Right kidney (tissue), 9 donors: ENCODE results near the gene PSMB7.

Experiments
- DNase-seq: peaks from one replicate; pipeline ENCODE4 v3.0.0-alpha.2; 2016
- long read RNA-seq, 8 donors: transcript quantifications; one replicate each; lab custom pipeline, GENCODE V29; 2026

Gene PSMB7
- long read RNA-seq, donor 1, transcript PSMB7-201 (8 exons, 980 nt): major isoform, 145 of 222 reads
- long read RNA-seq, donor 1, partial matches to known transcripts: 64 of 222 reads
- long read RNA-seq, donor 1, other reads (novel, unspliced or antisense): 13 of 222 reads
- long read RNA-seq, donor 2, transcript PSMB7-201 (8 exons, 980 nt): major isoform, 72 of 117 reads
- long read RNA-seq, donor 2, partial matches to known transcripts: 37 of 117 reads
- long read RNA-seq, donor 2, other reads (novel, unspliced or antisense): 8 of 117 reads
- long read RNA-seq, donor 3, transcript PSMB7-201 (8 exons, 980 nt): major isoform, 43 of 59 reads
- long read RNA-seq, donor 3, partial matches to known transcripts: 11 of 59 reads
- long read RNA-seq, donor 3, other reads (novel, unspliced or antisense): 5 of 59 reads
- long read RNA-seq, donor 4, transcript PSMB7-201 (8 exons, 980 nt): major isoform, 78 of 164 reads
- long read RNA-seq, donor 4, partial matches to known transcripts: 80 of 164 reads
- long read RNA-seq, donor 4, other reads (novel, unspliced or antisense): 6 of 164 reads
- long read RNA-seq, donor 5, transcript PSMB7-201 (8 exons, 980 nt): major isoform, 89 of 192 reads
- long read RNA-seq, donor 5, partial matches to known transcripts: 93 of 192 reads
- long read RNA-seq, donor 5, other reads (novel, unspliced or antisense): 10 of 192 reads
- long read RNA-seq, donor 6, transcript PSMB7-201 (8 exons, 980 nt): major isoform, 63 of 123 reads
- long read RNA-seq, donor 6, partial matches to known transcripts: 50 of 123 reads
- long read RNA-seq, donor 6, other reads (novel, unspliced or antisense): 10 of 123 reads
- long read RNA-seq, donor 7, transcript PSMB7-201 (8 exons, 980 nt): major isoform, 126 of 223 reads
- long read RNA-seq, donor 7, partial matches to known transcripts: 85 of 223 reads
- long read RNA-seq, donor 7, other reads (novel, unspliced or antisense): 12 of 223 reads
- long read RNA-seq, donor 8, transcript PSMB7-201 (8 exons, 980 nt): major isoform, 94 of 140 reads
- long read RNA-seq, donor 8, partial matches to known transcripts: 31 of 140 reads
- long read RNA-seq, donor 8, other reads (novel, unspliced or antisense): 15 of 140 reads

DNA sequence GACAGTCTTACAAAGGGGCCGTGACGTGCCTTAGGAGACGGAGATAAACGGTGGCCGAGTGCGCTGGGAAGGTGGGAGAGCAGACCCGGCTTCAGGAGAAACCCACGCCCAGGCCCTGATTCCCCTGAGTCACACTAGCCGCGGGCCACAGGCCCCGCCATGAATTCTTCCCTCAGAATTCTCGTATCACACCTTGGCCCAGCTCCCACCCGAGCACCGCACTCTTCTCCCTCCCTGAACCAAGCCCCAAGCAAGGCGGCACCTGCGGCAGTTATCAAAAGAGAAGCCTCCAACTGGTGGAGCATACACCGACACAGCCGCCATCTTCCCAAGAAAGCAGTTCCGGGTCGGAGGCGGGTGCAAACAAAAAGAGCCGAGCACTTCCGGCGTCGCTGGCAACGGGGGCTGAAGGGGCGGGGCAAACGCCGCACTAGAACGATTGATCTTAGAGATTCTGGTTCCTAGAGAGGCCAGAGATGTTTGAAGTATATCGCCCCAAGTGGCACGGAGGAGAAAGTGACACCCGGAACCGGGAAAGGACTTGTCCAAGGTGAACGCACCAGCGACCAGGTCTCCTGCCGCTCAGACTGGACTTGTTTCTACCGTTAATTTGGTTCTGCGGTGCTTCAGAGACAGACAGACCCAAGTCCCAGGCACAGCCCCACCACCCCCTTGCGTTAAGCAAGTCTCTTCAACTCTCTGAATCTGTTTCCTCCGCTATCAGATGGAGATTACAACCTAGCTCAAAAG lies at the start of gene PSMB7:
Gene PSMB7 (minus strand): TSS at position 341 of the 750 bp plus-strand sequence. CDS start 17 bp downstream, at position 324.
- peak; percentile 86 for DNase-seq

DNA sequence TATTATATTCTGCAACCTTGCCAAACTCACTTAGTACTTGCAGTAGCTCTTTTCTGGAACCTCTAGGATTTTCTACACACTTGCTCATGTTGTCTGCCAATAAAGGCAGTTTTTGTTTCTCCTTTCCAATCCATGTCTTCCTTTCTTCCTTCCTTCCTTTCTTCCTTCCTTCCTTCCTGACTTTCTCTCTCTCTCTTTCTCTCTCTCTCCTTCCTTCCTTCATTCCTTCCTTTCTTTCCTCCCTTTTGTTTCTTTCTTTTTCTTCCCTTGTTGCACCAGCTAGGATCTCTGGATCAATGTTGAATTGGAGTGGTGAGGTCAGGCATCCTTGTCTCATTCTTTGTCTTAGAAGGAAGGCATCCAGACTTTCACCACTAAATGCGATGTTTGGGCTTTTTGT lies 47.5 kb upstream of the PSMB7 start:
- no peak for DNase-seq

DNA sequence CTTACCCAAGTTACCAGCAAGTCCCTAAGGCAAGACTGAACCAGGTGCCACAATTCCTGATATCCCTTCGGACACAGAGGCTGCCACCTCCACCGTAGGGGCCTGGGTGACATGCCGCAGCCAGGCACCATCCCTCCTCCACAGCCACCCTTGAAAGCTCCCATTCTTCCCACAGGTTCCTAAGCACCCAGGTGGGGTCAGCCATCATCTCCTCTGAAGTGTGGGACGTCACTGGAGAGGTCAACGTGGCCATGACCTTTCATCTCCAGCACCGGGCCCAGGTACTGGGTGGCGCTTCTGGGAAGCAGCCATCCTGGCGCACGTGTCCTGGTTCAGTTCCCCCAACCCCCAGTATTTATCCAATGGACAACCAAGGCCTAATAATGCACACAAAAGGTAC lies 43.2 kb upstream of the PSMB7 start:
- no peak for DNase-seq

DNA sequence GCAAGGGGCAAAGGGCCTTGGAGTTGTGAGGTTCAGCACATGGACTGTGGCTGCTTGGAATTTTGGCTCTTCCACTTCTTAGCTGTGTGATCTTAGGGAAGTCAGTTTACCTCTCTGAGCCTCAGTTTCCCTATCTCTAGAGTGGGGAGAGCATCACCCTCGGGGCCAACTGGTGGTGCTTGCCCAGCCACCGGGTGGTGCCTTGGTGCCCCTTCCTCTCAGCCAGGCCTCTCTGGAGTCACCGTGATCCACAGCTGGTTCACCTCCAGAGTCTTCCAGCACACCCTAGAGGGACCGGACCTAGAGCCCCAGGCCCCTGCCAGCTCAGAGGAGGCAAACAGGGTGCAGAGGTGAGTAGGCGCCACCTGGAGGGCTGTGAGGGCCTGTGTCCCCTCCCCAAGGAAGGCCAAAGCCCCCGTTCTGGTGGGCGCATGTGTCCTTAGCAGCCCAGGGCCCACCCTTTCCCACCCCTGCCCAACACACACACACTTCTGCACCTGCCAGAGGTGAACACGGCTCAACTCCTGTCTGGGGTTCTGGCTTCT lies 42.7 kb upstream of the PSMB7 start:
- no peak for DNase-seq

DNA sequence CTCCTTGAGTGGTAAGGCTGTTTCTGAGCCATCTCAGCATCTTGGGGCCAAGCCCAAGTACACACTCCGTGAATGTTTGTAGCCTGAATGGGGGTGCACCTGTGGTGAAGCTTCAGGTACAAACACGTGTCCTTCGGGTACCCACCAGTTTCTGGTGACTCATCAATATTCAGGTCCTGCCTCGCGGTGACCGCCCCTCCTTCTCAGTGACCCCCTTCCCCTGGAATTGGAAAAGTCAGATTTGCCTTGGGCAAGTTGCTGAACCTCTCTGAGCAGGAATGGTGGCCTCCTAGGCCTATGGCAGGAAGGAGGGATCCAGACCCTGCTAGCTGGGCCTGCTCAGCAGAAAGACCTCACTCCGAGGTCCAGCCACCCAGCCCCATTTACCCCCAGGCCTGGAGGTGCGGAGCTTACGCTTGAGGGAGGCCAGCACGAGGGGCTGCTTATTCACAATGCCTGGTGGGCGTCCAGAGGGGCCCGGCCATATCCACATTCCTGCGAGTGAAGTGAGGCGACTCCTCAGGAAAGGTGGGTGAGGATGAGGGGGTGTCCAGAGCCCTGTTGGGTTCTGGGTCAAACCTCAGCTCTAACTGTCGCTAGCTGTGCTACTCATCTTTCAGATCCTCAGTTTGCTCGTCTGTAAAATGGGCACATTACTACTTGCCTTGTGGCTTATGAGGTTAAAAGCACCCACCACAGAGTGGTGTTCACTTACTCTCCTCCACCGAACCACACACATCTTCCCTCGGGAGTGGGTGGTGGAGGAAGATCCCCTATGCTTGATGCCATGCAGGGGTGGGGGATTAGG lies 42.0 kb upstream of the PSMB7 start:
- no peak for DNase-seq

DNA sequence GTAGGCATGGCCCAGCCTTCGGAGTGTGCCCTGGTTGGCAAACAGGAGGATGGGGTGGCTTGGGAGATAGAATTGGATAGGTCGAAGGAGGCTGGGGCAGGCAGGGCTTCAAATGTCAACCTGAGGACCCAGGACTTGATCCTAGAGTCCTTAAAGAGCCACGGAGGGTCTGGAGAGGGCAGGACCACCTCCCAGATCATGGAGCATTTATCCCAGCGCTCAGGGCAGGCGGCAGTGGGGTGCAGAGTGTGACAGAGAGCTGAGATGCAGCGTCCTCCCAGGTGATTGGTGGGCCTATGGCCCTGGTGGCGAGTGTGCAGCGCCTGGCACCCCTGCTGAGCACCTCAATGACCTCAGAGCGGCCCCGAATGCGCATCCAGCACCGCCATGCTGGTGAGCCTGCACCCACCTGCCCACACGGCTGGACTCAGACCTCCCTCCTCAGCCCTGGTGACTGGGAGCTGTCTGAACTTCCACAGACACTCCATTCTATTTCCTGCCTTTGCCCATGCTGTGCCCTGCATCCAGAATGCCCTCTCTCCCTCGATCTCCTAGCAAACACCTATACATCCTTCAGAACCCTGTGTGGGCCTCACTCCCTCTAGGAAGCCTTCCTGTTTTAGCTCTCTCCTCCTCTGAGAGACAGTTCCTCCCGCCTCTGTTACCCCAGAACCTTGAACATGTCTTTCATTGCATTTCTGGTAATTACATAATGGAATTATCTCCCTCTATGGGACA lies 41.3 kb upstream of the PSMB7 start:
- DNase-seq: no peak

DNA sequence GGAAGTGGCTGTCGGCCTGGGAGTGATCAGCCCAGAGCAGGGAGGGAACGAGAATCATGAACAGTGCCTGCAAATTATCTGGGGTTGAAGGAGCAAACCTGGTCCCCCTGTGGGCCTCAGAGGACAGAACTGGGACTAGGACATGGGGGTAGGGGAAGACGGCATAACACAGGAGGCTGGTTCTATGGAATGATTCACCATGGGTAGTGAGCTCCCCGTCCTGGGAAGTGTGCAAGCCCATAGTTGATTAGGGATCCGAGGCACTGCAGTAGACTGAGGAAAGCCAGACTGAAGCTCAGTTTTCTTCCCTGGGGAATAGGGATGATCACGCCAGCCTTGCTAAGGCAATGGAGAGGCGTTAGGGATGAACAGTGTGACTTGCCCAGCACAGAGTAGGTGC lies 40.6 kb upstream of the PSMB7 start:
- no peak for DNase-seq

DNA sequence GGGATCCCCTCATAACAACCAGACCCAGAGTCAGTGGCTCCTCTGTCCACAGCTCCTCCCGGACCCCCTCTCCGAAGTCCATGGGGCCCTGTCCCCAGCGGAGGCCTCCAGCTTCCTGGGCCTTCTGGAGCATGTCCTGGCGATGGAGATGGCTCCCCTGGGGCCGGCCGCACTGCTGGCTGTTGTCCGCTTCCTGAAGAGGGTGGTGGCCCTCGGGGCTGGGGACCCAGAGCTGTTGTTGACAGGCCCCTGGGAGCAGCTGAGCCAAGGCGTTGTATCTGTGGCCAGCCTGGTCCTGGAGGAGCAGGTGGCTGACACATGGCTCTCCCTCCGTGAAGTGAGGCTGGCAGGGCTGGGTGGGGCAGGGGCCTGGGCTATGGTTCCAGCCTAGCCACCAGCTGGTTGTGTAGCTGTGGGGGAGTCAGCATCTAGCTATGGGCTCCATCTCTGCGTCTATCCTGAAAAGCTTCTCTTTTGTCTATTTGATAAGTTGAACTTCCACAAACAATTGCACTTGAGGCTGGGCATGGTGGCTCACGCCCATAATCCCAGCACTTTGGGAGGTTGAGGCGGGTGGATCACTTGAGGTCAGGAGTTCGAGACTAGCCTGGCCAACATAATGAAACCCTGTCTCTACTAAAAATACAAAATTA lies 39.7 kb upstream of the PSMB7 start:
- no peak for DNase-seq

DNA sequence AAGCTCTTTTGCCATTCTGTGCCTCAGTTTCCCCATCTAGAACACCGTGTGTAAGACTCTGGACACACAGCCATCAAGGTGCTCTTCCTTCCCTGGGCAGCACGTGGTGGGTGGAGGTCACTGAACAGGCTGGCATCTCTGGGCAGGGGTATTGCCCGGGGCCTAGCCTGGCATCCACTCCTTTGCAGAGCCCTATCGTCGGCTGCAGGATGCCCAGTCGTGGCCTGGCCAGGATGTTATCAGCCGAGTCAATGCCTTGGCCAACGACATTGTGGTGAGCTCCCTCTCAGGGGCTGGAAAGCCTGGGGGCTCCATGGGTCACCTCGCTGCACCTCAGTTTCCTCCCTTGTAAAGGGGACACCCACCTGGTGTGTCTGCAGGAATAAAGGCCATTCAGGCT lies 39.1 kb upstream of the PSMB7 start:
- no peak for DNase-seq

DNA sequence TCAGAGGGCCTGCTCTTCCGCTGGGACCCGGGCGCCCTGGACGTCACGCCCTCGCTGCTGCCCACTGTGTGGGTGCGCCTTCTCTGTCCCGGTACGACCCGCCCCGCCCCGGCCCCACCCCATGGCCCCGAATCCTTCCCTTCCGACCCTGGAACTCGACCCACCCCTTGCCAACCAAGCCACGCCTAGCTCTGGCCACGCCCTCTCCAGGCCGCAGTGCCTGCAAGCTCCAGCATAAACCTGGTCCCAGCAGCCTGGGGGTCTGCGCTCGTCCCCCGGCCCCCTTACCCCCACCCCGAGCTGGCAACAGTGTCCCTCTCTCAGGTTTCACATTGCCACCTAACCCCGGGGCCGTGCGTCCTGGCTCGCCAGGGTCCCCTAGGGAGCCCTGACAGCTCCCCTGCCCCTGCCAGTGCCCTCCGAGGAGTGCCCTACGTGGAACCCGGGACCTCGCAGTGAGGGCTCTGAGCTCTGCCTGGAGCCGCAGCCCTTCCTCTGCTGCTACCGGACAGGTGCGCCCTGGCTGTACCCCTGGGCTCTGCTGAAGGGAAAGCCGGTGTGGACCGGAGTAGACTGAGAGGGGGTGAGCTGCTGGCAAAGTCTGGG lies 38.4 kb upstream of the PSMB7 start:
- DNase-seq: no peak

DNA sequence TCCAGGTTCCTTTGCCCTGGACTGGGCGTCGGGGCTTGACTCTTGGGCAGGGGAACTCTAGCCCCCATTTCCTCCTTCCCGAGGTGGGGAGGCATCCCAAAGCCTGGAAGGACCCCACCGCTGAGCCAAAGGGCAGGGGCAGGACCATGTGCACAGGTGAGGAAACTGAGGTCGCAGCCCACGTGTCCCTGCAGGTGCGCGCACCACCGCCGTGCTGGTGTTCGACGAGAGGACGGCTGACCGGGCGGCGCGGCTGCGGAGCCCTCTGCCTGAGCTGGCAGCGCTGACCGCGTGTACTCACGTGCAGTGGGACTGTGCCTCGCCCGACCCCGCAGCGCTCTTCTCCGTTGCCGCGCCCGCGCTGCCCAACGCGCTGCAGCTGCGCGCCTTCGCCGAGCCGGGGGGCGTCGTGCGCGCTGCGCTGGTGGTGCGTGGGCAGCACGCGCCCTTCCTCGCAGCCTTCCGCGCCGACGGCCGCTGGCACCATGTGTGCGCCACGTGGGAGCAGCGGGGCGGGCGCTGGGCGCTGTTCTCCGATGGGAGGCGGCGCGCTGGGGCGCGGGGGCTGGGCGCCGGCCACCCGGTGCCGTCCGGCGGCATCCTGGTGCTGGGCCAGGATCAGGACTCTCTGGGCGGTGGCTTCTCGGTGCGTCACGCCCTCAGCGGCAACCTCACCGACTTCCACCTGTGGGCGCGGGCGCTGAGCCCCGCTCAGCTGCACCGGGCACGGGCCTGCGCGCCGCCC lies 37.8 kb upstream of the PSMB7 start:
- no peak for DNase-seq

DNA sequence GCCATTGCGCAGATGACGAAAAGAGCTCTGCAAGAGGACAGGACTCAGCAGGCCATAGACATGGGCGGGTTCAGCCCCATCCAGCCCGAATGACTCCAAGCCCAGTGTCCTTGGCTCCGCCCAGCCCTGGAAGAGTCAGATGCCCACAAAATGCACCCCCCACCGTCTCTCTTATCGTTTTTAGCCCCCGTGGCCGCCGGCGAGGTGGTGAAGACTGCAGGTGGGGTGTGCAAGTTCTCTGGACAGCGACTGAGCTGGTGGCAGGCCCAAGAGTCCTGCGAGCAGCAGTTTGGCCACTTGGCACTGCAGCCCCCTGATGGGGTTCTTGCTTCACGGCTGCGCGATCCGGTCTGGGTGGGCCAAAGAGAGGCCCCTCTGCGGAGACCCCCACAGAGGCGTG lies 37.1 kb upstream of the PSMB7 start:
- DNase-seq: no peak

DNA sequence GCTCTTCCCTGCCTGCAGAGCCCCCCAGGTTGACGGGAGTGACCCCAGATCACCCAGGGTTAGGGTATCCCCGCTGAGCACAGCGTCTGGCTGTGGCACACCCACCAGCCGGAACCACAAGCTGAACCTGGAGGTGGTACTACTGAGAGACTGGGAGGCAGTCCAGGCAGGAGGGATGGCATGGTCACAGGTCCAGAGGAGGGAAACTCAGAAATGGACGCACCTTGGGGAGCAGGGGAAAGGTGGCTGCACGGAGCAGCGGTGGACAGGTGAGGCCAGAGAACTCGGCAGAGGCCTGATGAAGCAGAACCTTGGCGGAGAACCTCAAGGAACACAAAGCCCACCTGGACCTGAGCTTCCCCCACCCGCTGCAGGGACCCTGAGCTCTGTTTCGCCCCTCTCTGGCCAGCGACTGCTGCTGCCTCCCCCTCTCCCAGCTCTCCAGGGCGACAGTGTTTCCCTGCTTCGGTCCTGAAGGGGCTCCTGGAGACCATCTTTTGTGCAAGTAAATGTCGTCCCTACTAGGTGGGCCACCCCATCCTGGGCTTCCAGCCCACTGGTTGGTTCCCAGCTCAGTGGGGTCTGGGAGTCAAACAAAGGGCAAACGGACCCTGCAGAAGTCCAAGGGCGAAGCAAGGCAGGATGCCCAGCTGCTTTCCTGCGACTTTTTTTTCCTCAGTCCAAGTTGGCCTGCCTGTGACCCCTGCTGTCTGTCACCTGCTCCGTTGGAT lies 35.9 kb upstream of the PSMB7 start:
- DNase-seq: no peak

DNA sequence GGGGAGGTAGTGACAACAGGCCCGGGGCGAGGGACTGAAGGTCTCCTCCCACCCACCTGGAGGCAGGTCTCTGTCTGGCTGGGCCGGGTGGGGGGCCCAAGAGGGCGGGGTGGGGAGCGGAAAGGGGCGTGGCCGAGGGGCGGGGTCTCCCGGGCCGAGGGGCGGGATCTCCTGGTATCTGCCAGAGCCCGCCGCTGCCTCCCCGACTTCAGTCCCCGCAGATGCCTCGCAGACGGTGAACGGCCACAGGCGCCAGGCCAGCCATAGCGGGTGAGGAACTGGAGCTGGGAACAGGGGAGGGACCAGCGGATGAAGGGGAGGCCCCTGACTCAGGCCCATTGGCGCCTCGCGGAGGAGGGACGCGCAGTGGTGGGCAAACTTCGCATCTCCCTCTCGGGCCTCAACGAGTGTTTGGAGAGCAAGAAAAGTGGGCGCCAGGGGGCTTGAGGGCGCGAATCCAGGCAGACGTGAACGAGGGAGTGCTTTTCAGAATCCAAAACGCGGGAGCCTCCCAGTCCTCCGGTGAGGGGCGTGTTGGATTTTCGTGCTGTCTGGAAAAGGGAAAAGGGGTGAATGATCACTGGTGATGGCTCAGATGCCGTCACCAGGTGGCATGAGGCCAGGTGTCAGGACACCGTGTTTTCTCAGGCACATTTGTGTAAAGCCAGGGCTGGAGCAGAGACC lies 35.1 kb upstream of the PSMB7 start, which contains the start of gene ADGRD2:
Gene ADGRD2 (plus strand): TSS at position 211 of the 684 bp plus-strand sequence. CDS start 1,216 bp downstream, outside the sequence.
- peak; percentile 32 for DNase-seq

DNA sequence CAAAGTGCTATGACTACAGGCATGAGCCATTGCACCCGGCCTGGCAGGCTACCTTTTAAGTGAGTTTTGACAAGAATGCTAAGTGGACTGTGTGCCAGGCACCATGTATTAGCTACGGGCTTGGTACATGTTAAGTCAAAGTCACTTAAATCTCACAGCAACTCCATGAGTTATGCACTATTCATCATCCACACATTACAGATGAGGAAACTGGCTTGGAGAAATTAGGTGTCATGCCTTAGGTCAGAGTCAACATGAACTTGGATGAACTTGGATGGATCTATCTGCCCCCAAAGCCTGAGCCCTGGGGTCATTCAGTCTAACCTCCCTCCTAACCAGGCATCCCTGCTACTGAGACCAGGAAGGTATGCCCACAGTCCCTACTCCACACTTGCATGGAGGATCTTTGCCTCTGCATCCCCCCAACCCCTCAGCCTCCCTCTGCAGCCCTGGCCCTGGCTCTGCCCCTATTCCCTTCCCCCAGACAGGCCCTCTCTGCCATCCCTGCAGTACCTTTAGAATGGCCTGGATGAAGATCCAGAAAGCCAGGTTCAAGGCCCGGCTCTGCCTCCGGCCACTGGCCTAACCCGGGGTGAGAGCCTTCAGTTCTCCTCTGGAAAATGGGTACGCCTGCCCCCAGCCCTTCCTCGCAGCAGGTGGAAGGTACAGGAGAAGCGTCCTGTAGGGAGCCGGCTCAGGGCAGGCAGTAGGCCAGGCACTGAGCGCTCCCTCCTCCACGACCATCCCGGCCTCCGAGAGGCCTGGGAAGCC lies 34.3 kb upstream of the PSMB7 start:
- DNase-seq: no peak

DNA sequence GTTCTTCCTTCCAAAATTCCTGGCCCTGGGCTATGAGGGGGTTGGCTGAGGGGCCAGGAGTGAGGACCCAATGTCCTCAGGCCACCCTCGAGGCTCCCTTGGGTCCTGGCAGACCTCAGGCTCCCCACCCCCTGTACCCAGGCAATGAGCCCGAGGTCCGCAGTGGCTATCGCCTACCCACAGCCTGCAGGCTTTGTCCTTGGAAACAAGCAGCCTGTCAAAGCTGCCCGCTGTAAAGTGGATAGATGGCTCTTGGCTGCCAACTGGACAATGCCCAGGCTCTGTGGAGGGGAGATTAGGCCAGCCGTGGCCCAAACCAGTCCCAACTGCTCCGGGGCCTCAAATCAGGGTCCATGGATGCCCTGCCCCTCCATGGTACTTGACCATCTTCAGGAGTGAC lies 32.8 kb upstream of the PSMB7 start:
- no peak for DNase-seq
